NB4 (cell line): ENCODE data around the gene AKIRIN2.

Experiments used
- POLR2A ChIP-seq: IDR thresholded peaks from 2 replicates; pipeline ENCODE4 v1.6.1; 2011; ENCODE audit warnings: mild to moderate bottlenecking; ENCODE audit not compliant: insufficient read length; ENCODE audit errors: extremely low read depth
- TF ChIP-seq, protein P1 (sequence below): IDR thresholded peaks from one replicate; pipeline ENCODE4 v1.5.1; 2012; ENCODE audit warnings: low read depth, low read length

- no peak for TF ChIP-seq POLR2A
- TF ChIP-seq, protein P1, sequence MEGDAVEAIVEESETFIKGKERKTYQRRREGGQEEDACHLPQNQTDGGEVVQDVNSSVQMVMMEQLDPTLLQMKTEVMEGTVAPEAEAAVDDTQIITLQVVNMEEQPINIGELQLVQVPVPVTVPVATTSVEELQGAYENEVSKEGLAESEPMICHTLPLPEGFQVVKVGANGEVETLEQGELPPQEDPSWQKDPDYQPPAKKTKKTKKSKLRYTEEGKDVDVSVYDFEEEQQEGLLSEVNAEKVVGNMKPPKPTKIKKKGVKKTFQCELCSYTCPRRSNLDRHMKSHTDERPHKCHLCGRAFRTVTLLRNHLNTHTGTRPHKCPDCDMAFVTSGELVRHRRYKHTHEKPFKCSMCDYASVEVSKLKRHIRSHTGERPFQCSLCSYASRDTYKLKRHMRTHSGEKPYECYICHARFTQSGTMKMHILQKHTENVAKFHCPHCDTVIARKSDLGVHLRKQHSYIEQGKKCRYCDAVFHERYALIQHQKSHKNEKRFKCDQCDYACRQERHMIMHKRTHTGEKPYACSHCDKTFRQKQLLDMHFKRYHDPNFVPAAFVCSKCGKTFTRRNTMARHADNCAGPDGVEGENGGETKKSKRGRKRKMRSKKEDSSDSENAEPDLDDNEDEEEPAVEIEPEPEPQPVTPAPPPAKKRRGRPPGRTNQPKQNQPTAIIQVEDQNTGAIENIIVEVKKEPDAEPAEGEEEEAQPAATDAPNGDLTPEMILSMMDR = no peak
Measured at GRCh38 chr6:87731818-87732661, 30.0 kb upstream of the AKIRIN2 start.
